Ovary (tissue), 9 donors: ENCODE results near the gene EVC2. TPM values are rescaled to one million over a fixed set of nuclear protein-coding genes. Genes with fewer than 3 reads are reported as not detected.

Experiments
- DNase-seq, 5 donors: peaks; one replicate each; pipeline ENCODE4 v3.0.0-alpha.2; 2019 to 2020
- H3K27ac ChIP-seq, 2 donors: fragments of 200-600 bp; one replicate each; pipeline versions ENCODE4 v1.5.1 to v1.8.0; 2019 to 2022
- H3K27me3 ChIP-seq: fragments of 200-600 bp; one replicate; pipeline ENCODE4 v1.8.0; 2022
- H3K36me3 ChIP-seq: fragments of 200-600 bp; sonication (generic); one replicate; pipeline ENCODE4 v1.5.1; 2019
- H3K4me1 ChIP-seq: one replicate; pipeline ENCODE4 v1.8.1; 2013; ENCODE audit warnings: mild to moderate bottlenecking, moderate library complexity; ENCODE audit not compliant: insufficient read depth
- H3K4me3 ChIP-seq: fragments of 200-600 bp; sonication (generic); one replicate; pipeline ENCODE4 v1.5.1; 2017
- H3K9me3 ChIP-seq, 2 donors: fragments of 200-600 bp in 1 of 2; sonication (generic) in 1 of 2; one replicate each; pipeline versions ENCODE4 v1.5.1 to v1.8.1; 2013 to 2019; ENCODE audit warnings: mild to moderate bottlenecking in 1 of 2, moderate library complexity in 1 of 2
- EP300 ChIP-seq: sonication (generic); formaldehyde crosslinking; IDR thresholded peaks from one replicate; pipeline ENCODE4 v1.6.1; 2017; ENCODE audit warnings: antibody characterized with exemption
- POLR2A ChIP-seq: fragments of 450-650 bp; IDR thresholded peaks from one replicate; pipeline ENCODE4 v1.6.1; 2017; ENCODE audit warnings: antibody characterized with exemption, mild to moderate bottlenecking, moderate library complexity
- WGBS, 3 donors: extraction: QIAGEN DNeasy Blood & Tissue Kit in 1 of 3; methylation state at CpG; one replicate each; pipeline versions ENCODE4 v1.1.5 to v1.1.7; 2013 to 2017; 5-methylcytosine and 5-hydroxymethylcytosine counted together
- intact Hi-C, 4 donors: fragments of 100-400 bp; cut with DNase I; formaldehyde crosslinking; loops; one replicate each; pipeline versions ENCODE4 v1.11.0 to v1.15.1; 2022 to 2023
- polyA plus RNA-seq, 2 donors: library from polyadenylated mRNA; stranded (reverse); fragments of 200-250 nt in 1 of 2; fragments of 350-450 nt in 1 of 2; fragmentation: Illumina TruSeq in 1 of 2; extraction: RNeasy Lipid Tissue Mini Kit (QIAGEN cat#74804) in 1 of 2; gene quantifications; one replicate each; pipeline ENCODE4 v1.2.3, GENCODE V29; 2013 to 2014
- total RNA-seq, 7 donors: library from RNA; depleted of rRNA in 2 of 7; stranded (reverse); fragments of >200 nt in 2 of 7; fragmentation: NEBNext Ultra II Directional in 3 of 7; extraction: Animal tissue kit (Norgen Biotek cat#: 25700) in 3 of 7; gene quantifications; one replicate each; pipeline versions ENCODE4 v1.1.0 to v1.2.4, GENCODE V29; 2016 to 2023
- TF ChIP-seq, protein P1 (sequence below), 3 donors: fragments of 450-650 bp in 2 of 3; fragments of 200-600 bp in 1 of 3; IDR thresholded peaks; one replicate each; pipeline versions ENCODE4 v1.5.1 to v1.8.0; 2016 to 2022; ENCODE audit warnings: antibody characterized with exemption in 3 of 3, mild to moderate bottlenecking in 1 of 3
- donor health status: DM: no; HTN: no; CAD: no; lungs with moderate emphysema.
- donor health status: DM: no; HTN: no; CAD: no.
- donor health status: Bipolar disorder and iron deficiency.
- donor health status: DM: yes; HTN: yes; CAD: no.
- donor health status: DM: no; HTN: no; CAD: no.
- donor health status: DM: yes; HTN: yes; CAD: no.

Gene EVC2
- total and polyA plus RNA-seq, 9 donors: 8.1 to 19.4 (median 14.0) TPM

DNA sequence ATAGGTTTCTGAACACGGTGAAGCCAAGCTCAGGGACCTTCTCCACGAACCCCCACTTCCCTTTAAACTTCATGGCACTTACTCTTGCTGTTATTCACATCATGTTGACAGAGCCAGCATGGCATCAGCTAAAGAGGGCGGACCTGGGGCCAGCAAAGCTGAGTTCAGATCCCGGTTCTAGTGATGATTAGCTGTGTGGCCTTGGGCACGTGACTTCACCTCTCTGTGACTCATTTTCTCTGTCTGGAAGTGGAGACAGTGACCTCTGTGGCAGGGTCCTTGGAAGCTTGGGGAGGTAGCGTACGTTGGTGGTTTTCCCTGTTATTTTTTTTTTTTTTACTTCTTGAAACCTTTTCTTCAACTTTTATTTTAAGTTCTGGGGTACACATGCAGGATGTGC, 16.0 kb upstream of the EVC2 start:
- Histone ChIP-seq H3K36me3 (no peaks in the 10 kb centered on the region), H3K4me1 (no peaks in the 10 kb centered on the region), H3K27ac (no peak overlapping the region), H3K27me3 (no peaks in the 10 kb centered on the region), H3K4me3 (no peak overlapping the region), H3K9me3 (no peaks in the 10 kb centered on the region)
- TF ChIP-seq POLR2A (no peak), EP300 (no peak)
- TF ChIP-seq, protein P1, sequence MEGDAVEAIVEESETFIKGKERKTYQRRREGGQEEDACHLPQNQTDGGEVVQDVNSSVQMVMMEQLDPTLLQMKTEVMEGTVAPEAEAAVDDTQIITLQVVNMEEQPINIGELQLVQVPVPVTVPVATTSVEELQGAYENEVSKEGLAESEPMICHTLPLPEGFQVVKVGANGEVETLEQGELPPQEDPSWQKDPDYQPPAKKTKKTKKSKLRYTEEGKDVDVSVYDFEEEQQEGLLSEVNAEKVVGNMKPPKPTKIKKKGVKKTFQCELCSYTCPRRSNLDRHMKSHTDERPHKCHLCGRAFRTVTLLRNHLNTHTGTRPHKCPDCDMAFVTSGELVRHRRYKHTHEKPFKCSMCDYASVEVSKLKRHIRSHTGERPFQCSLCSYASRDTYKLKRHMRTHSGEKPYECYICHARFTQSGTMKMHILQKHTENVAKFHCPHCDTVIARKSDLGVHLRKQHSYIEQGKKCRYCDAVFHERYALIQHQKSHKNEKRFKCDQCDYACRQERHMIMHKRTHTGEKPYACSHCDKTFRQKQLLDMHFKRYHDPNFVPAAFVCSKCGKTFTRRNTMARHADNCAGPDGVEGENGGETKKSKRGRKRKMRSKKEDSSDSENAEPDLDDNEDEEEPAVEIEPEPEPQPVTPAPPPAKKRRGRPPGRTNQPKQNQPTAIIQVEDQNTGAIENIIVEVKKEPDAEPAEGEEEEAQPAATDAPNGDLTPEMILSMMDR (IDR thresholded peaks at IDR 0.05): no peak
- no peak for DNase-seq
- intact Hi-C loops: no loop called here
- WGBS, 3 donors: 91 to 95% (median 92%) methylated on average over 7 of the region's 7 CpGs

DNA sequence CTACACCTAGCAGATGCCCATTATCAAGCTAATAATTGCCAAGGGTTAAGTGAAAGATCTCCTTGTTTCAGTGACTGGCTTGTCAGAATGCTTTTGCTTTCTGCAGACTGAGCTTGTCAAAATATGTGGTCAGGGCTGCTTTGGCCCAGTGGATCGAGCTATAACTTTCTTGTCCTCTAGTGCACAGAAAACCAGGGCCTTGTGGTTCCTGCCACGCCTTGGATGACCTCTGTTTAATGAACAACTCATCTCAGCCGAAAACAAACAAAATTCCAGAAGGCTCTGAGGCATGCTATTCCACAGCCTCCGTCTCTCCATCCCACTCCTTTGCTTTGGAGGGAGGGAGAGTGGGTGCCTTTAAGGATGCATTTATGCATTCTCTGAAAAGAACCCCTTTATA, 14.0 kb upstream of the EVC2 start:
- Histone ChIP-seq H3K27me3 (no peaks in the 10 kb centered on the region), H3K4me1 (no peaks in the 10 kb centered on the region), H3K4me3 (no peak overlapping the region), H3K36me3 (no peaks in the 10 kb centered on the region), H3K9me3 (no peaks in the 10 kb centered on the region), H3K27ac (no peak overlapping the region)
- 18 to 23% (median 20%) methylated on average over 4 of the region's 4 CpGs for WGBS, 3 donors
- DNase-seq: no peak
- TF ChIP-seq EP300 (no peak), POLR2A (no peak)
- TF ChIP-seq, protein P1 (IDR thresholded peaks at IDR 0.05): no peak
- intact Hi-C loops: no loop called here

DNA sequence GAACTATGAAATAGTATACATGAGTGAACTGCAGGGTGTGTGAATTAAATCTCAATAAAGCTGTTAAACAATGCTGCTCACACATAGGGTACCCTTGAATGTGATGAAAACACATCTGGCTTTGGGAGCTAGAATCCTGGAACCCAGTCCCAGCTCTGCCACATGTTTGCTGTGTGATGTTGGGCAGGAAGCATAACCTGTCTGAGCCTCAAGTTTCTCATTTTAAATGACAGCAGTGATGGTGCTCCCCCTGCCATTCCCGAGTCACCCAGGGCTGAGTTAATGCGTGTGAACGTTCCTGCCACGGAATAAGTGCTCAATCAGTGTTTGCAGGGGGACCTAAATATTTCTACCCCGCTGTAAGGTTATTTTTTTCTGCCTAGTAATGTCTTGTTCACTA, 13.6 kb upstream of the EVC2 start:
- Histone ChIP-seq H3K27ac (no peak overlapping the region), H3K9me3 (no peaks in the 10 kb centered on the region), H3K4me3 (no peak overlapping the region), H3K4me1 (no peaks in the 10 kb centered on the region), H3K27me3 (no peaks in the 10 kb centered on the region), H3K36me3 (no peaks in the 10 kb centered on the region)
- 72 to 85% (median 79%) methylated on average over 5 of the region's 5 CpGs for WGBS, 3 donors
- no peak for TF ChIP-seq POLR2A
- TF ChIP-seq, protein P1 (IDR thresholded peaks at IDR 0.05): no peak
- TF ChIP-seq EP300: no peak
- DNase-seq: no peak
- intact Hi-C loops: no loop called here

DNA sequence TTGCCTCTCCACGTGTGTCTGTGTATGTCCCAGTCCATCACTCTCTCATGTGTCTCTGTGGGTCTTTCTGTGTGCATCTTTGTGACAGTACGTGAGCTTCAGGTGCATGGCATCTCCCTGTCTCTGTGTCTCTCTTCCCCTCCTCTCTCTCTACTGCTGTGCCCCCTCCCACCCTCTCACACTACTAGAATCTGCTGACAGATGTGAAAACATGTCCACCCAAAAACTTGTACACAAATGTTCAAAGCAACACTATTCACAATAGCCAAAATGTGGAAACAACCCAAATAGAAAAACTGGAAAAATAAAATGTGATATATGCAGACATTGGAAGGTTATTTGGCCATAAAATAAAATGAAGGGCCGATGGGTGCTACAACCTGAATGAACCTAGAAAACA, 12.6 kb upstream of the EVC2 start:
- Histone ChIP-seq H3K4me3 (no peak overlapping the region), H3K27ac (no peak overlapping the region), H3K4me1 (no peaks in the 10 kb centered on the region), H3K27me3 (no peaks in the 10 kb centered on the region), H3K9me3 (no peaks in the 10 kb centered on the region), H3K36me3 (no peaks in the 10 kb centered on the region)
- intact Hi-C loops: no loop called here
- no peak for DNase-seq
- 83 to 87% (median 85%) methylated on average over 3 of the region's 3 CpGs for WGBS, 3 donors
- no peak for TF ChIP-seq POLR2A
- TF ChIP-seq, protein P1 (IDR thresholded peaks at IDR 0.05): no peak
- TF ChIP-seq EP300: no peak
